Endodermal cell (in vitro differentiated cells): ENCODE measurements around the gene CCDC91. TPM values are rescaled to one million over a fixed set of nuclear protein-coding genes. Genes with fewer than 3 reads are reported as not detected.

Experiments used
- DNase-seq: peaks from one replicate; pipeline ENCODE4 v3.0.0-alpha.2; 2017
- H3K27ac ChIP-seq: 2 replicates; pipeline ENCODE4 v1.5.1; 2013; ENCODE audit warnings: mild to moderate bottlenecking, low read depth, low read length, moderate library complexity
- H3K27me3 ChIP-seq: 2 replicates; pipeline ENCODE4 v1.6.1; 2013; ENCODE audit warnings: mild to moderate bottlenecking, low read length, moderate library complexity; ENCODE audit not compliant: insufficient read depth, control insufficient read depth, poor library complexity, severe bottlenecking
- H3K36me3 ChIP-seq: 2 replicates; pipeline ENCODE4 v1.7.0; 2013; ENCODE audit warnings: mild to moderate bottlenecking, low read length, moderate library complexity; ENCODE audit not compliant: control insufficient read depth, insufficient read depth
- H3K4me1 ChIP-seq: one replicate; pipeline ENCODE4 v1.7.0; 2013; ENCODE audit warnings: low read length; ENCODE audit not compliant: control insufficient read depth, insufficient read depth
- H3K4me3 ChIP-seq: 2 replicates; pipeline ENCODE4 v1.5.1; 2013; ENCODE audit warnings: mild to moderate bottlenecking, low read length, moderate library complexity
- H3K9ac ChIP-seq: 2 replicates; pipeline ENCODE4 v1.6.1; 2013; ENCODE audit warnings: mild to moderate bottlenecking, low read length, moderate library complexity; ENCODE audit not compliant: poor library complexity, severe bottlenecking; ENCODE audit errors: extremely low read depth
- H3K9me3 ChIP-seq: 2 replicates; pipeline ENCODE4 v1.6.1; 2013; ENCODE audit warnings: mild to moderate bottlenecking, low read length, moderate library complexity; ENCODE audit not compliant: control insufficient read depth
- H3K27ac Mint-ChIP-seq: 2 replicates; pipeline ENCODE4 v1.8.0; 2020; ENCODE audit warnings: mixed read lengths
- H3K27me3 Mint-ChIP-seq: 2 replicates; pipeline ENCODE4 v1.8.0; 2021; ENCODE audit warnings: mild to moderate bottlenecking, mixed read lengths; ENCODE audit not compliant: insufficient read depth
- H3K36me3 Mint-ChIP-seq: 2 replicates; pipeline ENCODE4 v1.8.0; 2020; ENCODE audit warnings: low read depth, mixed read lengths
- H3K4me1 Mint-ChIP-seq: 2 replicates; pipeline ENCODE4 v1.8.0; 2020; ENCODE audit warnings: mixed read lengths
- H3K4me3 Mint-ChIP-seq: 2 replicates; pipeline ENCODE4 v1.8.0; 2020; ENCODE audit warnings: mild to moderate bottlenecking, moderate library complexity, mixed read lengths
- H3K9me3 Mint-ChIP-seq: 2 replicates; pipeline ENCODE4 v1.8.0; 2020; ENCODE audit warnings: mild to moderate bottlenecking, mixed read lengths
- WGBS, 2 experiments: methylation state at CpG; one replicate each; pipeline versions ENCODE4 v1.1.5 to v1.1.7; 2013; ENCODE audit warnings: missing lambda C conversion rate in 2 of 2, mixed read lengths in 1 of 2; ENCODE audit not compliant: insufficient coverage in 1 of 2, insufficient read length in 1 of 2; 5-methylcytosine and 5-hydroxymethylcytosine counted together
- total RNA-seq, 2 donors: library from RNA; stranded (reverse); fragmentation: NEBNext Ultra II Directional in 1 of 2; extraction: Animal tissue kit (Norgen Biotek cat#: 25700) in 1 of 2; gene quantifications; 2 replicates in 1 of 2; 3 replicates in 1 of 2; pipeline ENCODE4 v1.2.1, GENCODE V29; 2021
- TF ChIP-seq, protein P1 (sequence below): fragments of 200-600 bp; sonication (generic); conservative IDR thresholded peaks from 2 replicates; pipeline ENCODE4 v1.5.0; 2021; ENCODE audit warnings: antibody characterized with exemption, mild to moderate bottlenecking

CCDC91 gene
- total RNA-seq, 2 donors from 2014 or later = 25.3 to 45.7 TPM

DNA sequence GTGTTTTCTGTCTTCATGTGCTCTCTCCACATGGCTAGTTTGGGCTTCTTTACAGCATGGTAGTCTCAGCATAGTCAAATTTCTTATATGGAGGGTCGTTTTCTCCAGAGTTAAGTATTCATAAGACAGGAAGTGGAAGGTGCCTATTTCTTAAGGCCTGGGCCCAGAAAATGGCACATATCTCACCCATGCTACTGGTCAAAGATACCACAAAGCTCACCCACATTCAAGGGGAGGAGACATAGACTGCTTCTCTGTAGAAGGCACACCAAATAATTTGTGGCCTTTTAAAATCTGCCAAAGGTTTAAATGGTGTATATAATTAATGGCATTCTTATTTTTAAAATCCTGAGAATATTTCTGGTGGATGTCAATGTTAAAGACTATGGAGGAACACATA is 44.8 kb downstream of the CCDC91 start:
- H3K4me3 Mint-ChIP-seq = no peak overlapping the region
- H3K9me3 Mint-ChIP-seq = peaks cover 3% of the 10 kb centered on the region
- Histone ChIP-seq H3K9me3 (peaks cover 10% of the 10 kb centered on the region), H3K27me3 (no peaks in the 10 kb centered on the region), H3K4me3 (no peak overlapping the region), H3K9ac (no peak overlapping the region), H3K27ac (no peak overlapping the region), H3K4me1 (no peaks in the 10 kb centered on the region), H3K36me3 (no peaks in the 10 kb centered on the region)
- peaks cover 6% of the 10 kb centered on the region for H3K36me3 Mint-ChIP-seq
- no peaks in the 10 kb centered on the region for H3K4me1 Mint-ChIP-seq
- TF ChIP-seq, protein P1, sequence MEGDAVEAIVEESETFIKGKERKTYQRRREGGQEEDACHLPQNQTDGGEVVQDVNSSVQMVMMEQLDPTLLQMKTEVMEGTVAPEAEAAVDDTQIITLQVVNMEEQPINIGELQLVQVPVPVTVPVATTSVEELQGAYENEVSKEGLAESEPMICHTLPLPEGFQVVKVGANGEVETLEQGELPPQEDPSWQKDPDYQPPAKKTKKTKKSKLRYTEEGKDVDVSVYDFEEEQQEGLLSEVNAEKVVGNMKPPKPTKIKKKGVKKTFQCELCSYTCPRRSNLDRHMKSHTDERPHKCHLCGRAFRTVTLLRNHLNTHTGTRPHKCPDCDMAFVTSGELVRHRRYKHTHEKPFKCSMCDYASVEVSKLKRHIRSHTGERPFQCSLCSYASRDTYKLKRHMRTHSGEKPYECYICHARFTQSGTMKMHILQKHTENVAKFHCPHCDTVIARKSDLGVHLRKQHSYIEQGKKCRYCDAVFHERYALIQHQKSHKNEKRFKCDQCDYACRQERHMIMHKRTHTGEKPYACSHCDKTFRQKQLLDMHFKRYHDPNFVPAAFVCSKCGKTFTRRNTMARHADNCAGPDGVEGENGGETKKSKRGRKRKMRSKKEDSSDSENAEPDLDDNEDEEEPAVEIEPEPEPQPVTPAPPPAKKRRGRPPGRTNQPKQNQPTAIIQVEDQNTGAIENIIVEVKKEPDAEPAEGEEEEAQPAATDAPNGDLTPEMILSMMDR = no peak
- no peak overlapping the region for H3K27ac Mint-ChIP-seq
- no peaks in the 10 kb centered on the region for H3K27me3 Mint-ChIP-seq
- WGBS, 2 experiments = 75% methylated on average over 1 of the region's 1 CpG; no CpG with 5 or more reads in 1 of the 2 experiments
- no peak for DNase-seq

DNA sequence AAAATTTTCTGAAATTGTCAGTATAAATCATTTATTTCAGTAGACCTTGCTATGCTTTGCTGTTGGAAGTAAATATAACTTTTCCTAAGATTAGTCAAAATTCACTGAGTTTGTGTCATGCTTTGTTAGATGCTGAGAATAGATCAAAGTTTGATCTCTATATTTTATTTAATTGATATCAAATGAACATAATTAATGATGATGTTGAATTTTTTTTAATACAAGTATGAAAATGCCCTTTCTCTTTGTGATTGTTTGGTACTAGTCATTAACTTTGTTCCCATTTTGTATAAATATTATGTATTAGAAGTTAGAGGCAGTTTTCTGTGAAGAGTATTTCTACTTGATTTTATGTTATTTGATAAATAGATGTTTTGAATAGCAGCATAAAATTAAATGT is 45.7 kb downstream of the CCDC91 start:
- Mint-ChIP-seq H3K27ac (no peak overlapping the region), H3K9me3 (peaks cover 3% of the 10 kb centered on the region), H3K27me3 (no peaks in the 10 kb centered on the region), H3K4me1 (no peaks in the 10 kb centered on the region), H3K36me3 (peaks cover 4% of the 10 kb centered on the region), H3K4me3 (no peak overlapping the region)
- TF ChIP-seq, protein P1 = no peak
- Histone ChIP-seq H3K27me3 (no peaks in the 10 kb centered on the region), H3K9me3 (peaks cover 10% of the 10 kb centered on the region), H3K9ac (no peak overlapping the region), H3K36me3 (no peaks in the 10 kb centered on the region), H3K27ac (no peak overlapping the region), H3K4me1 (no peaks in the 10 kb centered on the region), H3K4me3 (no peak overlapping the region)
- DNase-seq = no peak

DNA sequence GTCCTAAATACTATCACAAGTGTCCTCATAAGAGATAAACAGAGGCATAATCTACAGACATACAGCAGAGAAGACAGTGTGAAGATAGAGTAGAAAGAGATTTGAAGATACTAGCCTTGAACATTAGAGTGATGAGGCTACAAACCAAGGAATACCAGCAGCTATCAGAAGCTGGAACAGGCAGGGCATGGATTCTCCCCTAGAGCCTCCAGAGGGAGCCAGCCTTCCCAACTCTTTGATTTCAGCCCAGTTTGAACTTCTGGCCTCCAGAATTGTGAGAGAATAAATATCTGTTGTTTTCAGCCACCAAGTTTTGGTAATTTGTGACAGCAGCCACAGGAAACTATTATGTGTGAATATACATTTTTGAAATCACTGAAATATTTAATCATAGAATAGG is 47.2 kb downstream of the CCDC91 start:
- TF ChIP-seq, protein P1 = peak; percentile 78
- peak; percentile 64 for DNase-seq
- Histone ChIP-seq H3K4me3 (no peak overlapping the region), H3K27ac (no peak overlapping the region), H3K4me1 (no peaks in the 10 kb centered on the region), H3K36me3 (no peaks in the 10 kb centered on the region), H3K9ac (no peak overlapping the region), H3K27me3 (no peaks in the 10 kb centered on the region), H3K9me3 (peaks cover 10% of the 10 kb centered on the region)
- peaks cover 3% of the 10 kb centered on the region for H3K4me1 Mint-ChIP-seq
- no peak overlapping the region for H3K4me3 Mint-ChIP-seq
- peaks cover 4% of the 10 kb centered on the region for H3K36me3 Mint-ChIP-seq
- no peaks in the 10 kb centered on the region for H3K27me3 Mint-ChIP-seq
- H3K9me3 Mint-ChIP-seq = peaks cover 3% of the 10 kb centered on the region
- no peak overlapping the region for H3K27ac Mint-ChIP-seq
